ENCODE measurements around the gene YTHDC2.

Gene YTHDC2

GRCh38 chr5:113634957-113635356 lies 121.5 kb downstream of the YTHDC2 start:
- no peak for TF ChIP-seq SIN3A (IDR thresholded peaks at IDR 0.05; ENCODE audit: borderline replicate concordance, insufficient read depth, low read length)
- TF ChIP-seq REST (IDR thresholded peaks at IDR 0.05; ENCODE audit: insufficient read depth in 1 of 2, low read depth in 2 of 2, low read length in 2 of 2): no peak
- TF ChIP-seq POLR2AphosphoS5 (IDR thresholded peaks at IDR 0.05; ENCODE audit: low read depth, low read length): no peak
- no peak for TF ChIP-seq TAF1 (IDR thresholded peaks at IDR 0.05; ENCODE audit: borderline replicate concordance, insufficient read depth, low read length)
- TF ChIP-seq FOXP2 (optimal IDR thresholded peaks at IDR 0.05; ENCODE audit: borderline replicate concordance, extremely low read depth, extremely low read length, insufficient read depth): no peak

- TF ChIP-seq TAF1 (IDR thresholded peaks at IDR 0.05; ENCODE audit: borderline replicate concordance, insufficient read depth, low read length) (no peak), FOXP2 (optimal IDR thresholded peaks at IDR 0.05; ENCODE audit: borderline replicate concordance, extremely low read depth, extremely low read length, insufficient read depth) (no peak), SIN3A (IDR thresholded peaks at IDR 0.05; ENCODE audit: borderline replicate concordance, insufficient read depth, low read length) (no peak), REST (IDR thresholded peaks at IDR 0.05; ENCODE audit: insufficient read depth in 1 of 2, low read depth in 2 of 2, low read length in 2 of 2) (no peak), POLR2AphosphoS5 (IDR thresholded peaks at IDR 0.05; ENCODE audit: low read depth, low read length) (no peak)
Observed at GRCh38 chr5:113641715-113642114, 128.2 kb downstream of the YTHDC2 start.
